Hepatocyte (in vitro differentiated cells): ENCODE data around the gene ZFYVE28. TPM values are rescaled to one million over a fixed set of nuclear protein-coding genes. Genes with fewer than 3 reads are reported as not detected.

Experiments
- DNase-seq: peaks from one replicate; pipeline ENCODE4 v3.0.0-alpha.2; 2016; ENCODE audit warnings: low spot score
- H2AFZ ChIP-seq: fragments of 200-600 bp; sonication (generic); 2 replicates; pipeline ENCODE4 v1.6.0; 2016; ENCODE audit warnings: antibody characterized with exemption, mild to moderate bottlenecking
- H3K27ac ChIP-seq: fragments of 200-600 bp; sonication (generic); 2 replicates; pipeline ENCODE4 v1.5.1; 2016; ENCODE audit warnings: mild to moderate bottlenecking
- H3K27me3 ChIP-seq: fragments of 200-600 bp; sonication (generic); 2 replicates; pipeline ENCODE4 v1.6.1; 2016
- H3K36me3 ChIP-seq: fragments of 200-600 bp; sonication (generic); replicated peaks from 2 replicates; pipeline ENCODE4 v1.5.1; 2016; ENCODE audit warnings: low read depth; ENCODE audit not compliant: insufficient read depth
- H3K4me1 ChIP-seq: fragments of 200-600 bp; sonication (generic); 2 replicates; pipeline ENCODE4 v1.5.1; 2016; ENCODE audit warnings: mild to moderate bottlenecking, moderate library complexity; ENCODE audit not compliant: insufficient read depth
- H3K4me2 ChIP-seq: fragments of 200-600 bp; sonication (generic); 2 replicates; pipeline ENCODE4 v1.6.0; 2016
- H3K4me3 ChIP-seq: fragments of 200-600 bp; sonication (generic); 2 replicates; pipeline ENCODE4 v1.5.1; 2016; ENCODE audit warnings: mild to moderate bottlenecking
- H3K79me2 ChIP-seq: fragments of 200-600 bp; sonication (generic); 2 replicates; pipeline ENCODE4 v1.6.0; 2017; ENCODE audit warnings: mild to moderate bottlenecking
- H3K9me2 ChIP-seq: fragments of 200-600 bp; sonication (generic); replicated peaks from 2 replicates; pipeline ENCODE4 v1.6.0; 2017; ENCODE audit warnings: mild to moderate bottlenecking; ENCODE audit not compliant: insufficient read depth
- H3K9me3 ChIP-seq: fragments of 200-600 bp; sonication (generic); 2 replicates; pipeline ENCODE4 v1.5.1; 2016; ENCODE audit warnings: low read depth, mild to moderate bottlenecking
- H4K20me1 ChIP-seq: fragments of 200-600 bp; sonication (generic); 2 replicates; pipeline ENCODE4 v1.6.0; 2016; ENCODE audit warnings: mild to moderate bottlenecking; ENCODE audit not compliant: insufficient read depth, poor library complexity, severe bottlenecking
- CTCF ChIP-seq: fragments of 200-600 bp; sonication (generic); IDR thresholded peaks from 2 replicates; pipeline ENCODE4 v1.5.1; 2016; ENCODE audit warnings: antibody characterized with exemption, mild to moderate bottlenecking; ENCODE audit not compliant: poor library complexity
- EZH2 ChIP-seq: fragments of 200-600 bp; sonication (generic); IDR thresholded peaks from 2 replicates; pipeline ENCODE4 v1.6.1; 2016; ENCODE audit warnings: antibody characterized with exemption, mild to moderate bottlenecking, borderline replicate concordance
- EZH2phosphoT487 ChIP-seq: fragments of 200-600 bp; sonication (generic); IDR thresholded peaks from one replicate; pipeline ENCODE4 v1.6.1; 2018; ENCODE audit warnings: antibody characterized with exemption, mild to moderate bottlenecking, low read depth, moderate library complexity; ENCODE audit not compliant: unreplicated experiment, severe bottlenecking
- WGBS: methylation state at CpG from one replicate; pipeline ENCODE4 v1.1.6; 2016; ENCODE audit warnings: low lambda C conversion rate; ENCODE audit errors: missing lambda C conversion rate; 5-methylcytosine and 5-hydroxymethylcytosine counted together
- polyA plus RNA-seq: library from polyadenylated mRNA; unstranded; fragments of >200 nt; fragmentation: Nextera tagmentation; extraction: Ambion mirVana; gene quantifications from 2 replicates; pipeline ENCODE4 v1.2.1, GENCODE V29; 2016
- total RNA-seq: library from RNA; depleted of rRNA; stranded (reverse); fragments of >200 nt; gene quantifications from 2 replicates; pipeline ENCODE4 v1.2.3, GENCODE V29; 2014

ZFYVE28 gene
- total and polyA plus RNA-seq, 2 experiments from 2014 or later: 2.2 to 3.4 TPM

- DNase-seq: no peak
- no peak overlapping the region for H2AFZ ChIP-seq
- H3K79me2 ChIP-seq: no peaks in the 10 kb centered on the region
- no peaks in the 10 kb centered on the region for H3K36me3 ChIP-seq
- no peak for TF ChIP-seq CTCF
- no peak for TF ChIP-seq EZH2phosphoT487
- no peak for TF ChIP-seq EZH2
- H3K27ac ChIP-seq: no peak overlapping the region
- H3K27me3 ChIP-seq: no peaks in the 10 kb centered on the region
- H4K20me1 ChIP-seq: no peaks in the 10 kb centered on the region
- 91% methylated on average over 29 of the region's 31 CpGs for WGBS
- no peak overlapping the region for H3K4me2 ChIP-seq
- H3K4me1 ChIP-seq: no peaks in the 10 kb centered on the region
- no peak overlapping the region for H3K4me3 ChIP-seq
- no peaks in the 10 kb centered on the region for H3K9me2 ChIP-seq
- H3K9me3 ChIP-seq: no peaks in the 10 kb centered on the region
Measured at GRCh38 chr4:2303686-2304320, 114.6 kb downstream of the ZFYVE28 start.

GRCh38 chr4:2303121-2303685, 115.2 kb downstream of the ZFYVE28 start:
- 95% methylated on average over 19 of the region's 19 CpGs for WGBS
- H3K27me3 ChIP-seq: no peaks in the 10 kb centered on the region
- DNase-seq: no peak
- H3K36me3 ChIP-seq: no peaks in the 10 kb centered on the region
- no peak overlapping the region for H3K4me2 ChIP-seq
- no peak for TF ChIP-seq EZH2phosphoT487
- H3K4me1 ChIP-seq: no peaks in the 10 kb centered on the region
- no peaks in the 10 kb centered on the region for H3K79me2 ChIP-seq
- no peak overlapping the region for H2AFZ ChIP-seq
- H3K4me3 ChIP-seq: no peak overlapping the region
- no peaks in the 10 kb centered on the region for H3K9me3 ChIP-seq
- H3K9me2 ChIP-seq: no peaks in the 10 kb centered on the region
- no peak overlapping the region for H3K27ac ChIP-seq
- H4K20me1 ChIP-seq: no peaks in the 10 kb centered on the region

GRCh38 chr4:2302387-2303119, 115.9 kb downstream of the ZFYVE28 start:
- Histone ChIP-seq H3K27me3 (no peaks in the 10 kb centered on the region), H3K36me3 (no peaks in the 10 kb centered on the region), H3K79me2 (no peaks in the 10 kb centered on the region), H3K9me2 (no peaks in the 10 kb centered on the region), H3K9me3 (no peaks in the 10 kb centered on the region), H3K27ac (no peak overlapping the region), H2AFZ (no peak overlapping the region), H3K4me1 (no peaks in the 10 kb centered on the region), H4K20me1 (no peaks in the 10 kb centered on the region), H3K4me3 (no peak overlapping the region), H3K4me2 (no peak overlapping the region)
- no peak for TF ChIP-seq CTCF
- no peak for TF ChIP-seq EZH2
- TF ChIP-seq EZH2phosphoT487: no peak
- no peak for DNase-seq
- WGBS: 96% methylated on average over 27 of the region's 28 CpGs

- H2AFZ ChIP-seq: no peak overlapping the region
- TF ChIP-seq EZH2 (no peak), CTCF (no peak)
- no peaks in the 10 kb centered on the region for H3K36me3 ChIP-seq
- H3K9me2 ChIP-seq: no peaks in the 10 kb centered on the region
- DNase-seq: no peak
- H3K79me2 ChIP-seq: no peaks in the 10 kb centered on the region
- H3K27ac ChIP-seq: no peak overlapping the region
- H3K4me1 ChIP-seq: no peaks in the 10 kb centered on the region
- WGBS: 76% methylated on average over 19 of the region's 19 CpGs
- no peaks in the 10 kb centered on the region for H4K20me1 ChIP-seq
- no peak overlapping the region for H3K4me2 ChIP-seq
- H3K9me3 ChIP-seq: no peaks in the 10 kb centered on the region
- H3K4me3 ChIP-seq: no peak overlapping the region
- no peaks in the 10 kb centered on the region for H3K27me3 ChIP-seq
Measured at GRCh38 chr4:2301806-2302205, 116.6 kb downstream of the ZFYVE28 start.
